Mammary epithelial cell (primary cell): ENCODE results near the gene RCC2.

Experiments
- CTCF ChIP-seq, 2 donors: IDR thresholded peaks in 1 of 2; conservative IDR thresholded peaks in 1 of 2; 2 replicates each; pipeline ENCODE4 v1.5.1; 2011 to 2012; ENCODE audit warnings: inconsistent platforms in 2 of 2, low read length in 2 of 2, mild to moderate bottlenecking in 2 of 2, control low read depth in 1 of 2, low read depth in 1 of 2; ENCODE audit not compliant: insufficient read depth in 1 of 2; ENCODE audit errors: extremely low read depth in 1 of 2
- EZH2 ChIP-seq: IDR thresholded peaks from 2 replicates; pipeline ENCODE4 v1.6.1; 2012; ENCODE audit warnings: low read length, inconsistent platforms, borderline replicate concordance

DNA sequence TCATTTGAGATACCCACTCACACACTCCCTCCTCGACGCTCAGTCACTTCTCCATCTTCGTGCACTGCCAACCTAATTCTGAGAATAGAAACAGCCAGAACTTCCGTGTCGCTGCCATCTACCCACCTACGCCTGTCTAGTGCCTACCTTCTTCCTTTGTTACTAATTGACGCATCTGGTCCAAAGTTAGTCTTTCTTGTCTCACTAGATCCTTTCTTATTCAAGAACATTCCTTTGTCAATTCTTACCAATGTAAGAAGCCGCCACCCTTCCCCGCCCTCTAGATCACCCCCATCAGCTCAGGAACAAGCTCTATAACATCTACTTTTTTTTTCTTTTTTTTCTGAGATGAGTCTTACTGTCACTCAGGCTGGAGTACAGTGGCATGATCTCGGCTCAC, 63.8 kb downstream of the RCC2 start:
- no peak for TF ChIP-seq CTCF (conservative IDR thresholded peaks at IDR 0.05 in 1 of 2, IDR thresholded peaks at IDR 0.05 in 1 of 2; ENCODE audit: extremely low read depth in 1 of 2, insufficient read depth in 1 of 2, low read depth in 1 of 2, low read length in 2 of 2)
- no peak for TF ChIP-seq EZH2
